Measurements from ENCODE around the gene COPRS.

COPRS gene

GRCh38 chr17:31900877-31901276, 41.8 kb upstream of the COPRS start:
- TF ChIP-seq POLR2A (IDR thresholded peaks at IDR 0.05; ENCODE audit: extremely low read depth, insufficient read length) (no peak), MYC (IDR thresholded peaks at IDR 0.05; ENCODE audit: low read depth, low read length) (no peak), CTCF (IDR thresholded peaks at IDR 0.05; ENCODE audit: low read depth, low read length) (no peak), MAX (IDR thresholded peaks at IDR 0.05; ENCODE audit: low read depth, low read length) (no peak)
- peak overlapping the region; percentile 95 for H3K4me3 ChIP-seq (ENCODE audit: low read depth, low read length)
- peak; percentile 34 for DNase-seq (ENCODE audit: low read depth)

- peak; percentile 71 for DNase-seq (ENCODE audit: low read depth)
- no peak overlapping the region for H3K4me3 ChIP-seq (ENCODE audit: low read depth, low read length)
- TF ChIP-seq MAX (IDR thresholded peaks at IDR 0.05; ENCODE audit: low read depth, low read length) (no peak), MYC (IDR thresholded peaks at IDR 0.05; ENCODE audit: low read depth, low read length) (no peak)
These were observed 29.1 kb upstream of the COPRS start for GRCh38 chr17:31888124-31888523.

- TF ChIP-seq POLR2A (IDR thresholded peaks at IDR 0.05; ENCODE audit: extremely low read depth, insufficient read length) (no peak), CTCF (IDR thresholded peaks at IDR 0.05; ENCODE audit: low read depth, low read length) (no peak), MAX (IDR thresholded peaks at IDR 0.05; ENCODE audit: low read depth, low read length) (no peak), MYC (IDR thresholded peaks at IDR 0.05; ENCODE audit: low read depth, low read length) (no peak)
- H3K4me3 ChIP-seq (ENCODE audit: low read depth, low read length): no peak overlapping the region
- peak; percentile 48 for DNase-seq (ENCODE audit: low read depth)
These were observed 23.5 kb upstream of the COPRS start for GRCh38 chr17:31882571-31882970.

- TF ChIP-seq CTCF (IDR thresholded peaks at IDR 0.05; ENCODE audit: low read depth, low read length): no peak
- TF ChIP-seq POLR2A (IDR thresholded peaks at IDR 0.05; ENCODE audit: extremely low read depth, insufficient read length): no peak
- no peak for TF ChIP-seq MAX (IDR thresholded peaks at IDR 0.05; ENCODE audit: low read depth, low read length)
- no peak for TF ChIP-seq MYC (IDR thresholded peaks at IDR 0.05; ENCODE audit: low read depth, low read length)
- H3K4me3 ChIP-seq (ENCODE audit: low read depth, low read length): no peak overlapping the region
- no peak for DNase-seq (ENCODE audit: low read depth)
These were observed 21.3 kb upstream of the COPRS start for GRCh38 chr17:31880311-31880710.

- no peak overlapping the region for H3K4me3 ChIP-seq (ENCODE audit: low read depth, low read length)
- TF ChIP-seq POLR2A (IDR thresholded peaks at IDR 0.05; ENCODE audit: extremely low read depth, insufficient read length) (no peak), MYC (IDR thresholded peaks at IDR 0.05; ENCODE audit: low read depth, low read length) (no peak), MAX (IDR thresholded peaks at IDR 0.05; ENCODE audit: low read depth, low read length) (no peak), CTCF (IDR thresholded peaks at IDR 0.05; ENCODE audit: low read depth, low read length) (no peak)
- no peak for DNase-seq (ENCODE audit: low read depth)
These were observed 19.6 kb upstream of the COPRS start for GRCh38 chr17:31878703-31879073.

GRCh38 chr17:31877911-31878702, 19.1 kb upstream of the COPRS start:
- H3K4me3 ChIP-seq (ENCODE audit: low read depth, low read length): no peak overlapping the region
- no peak for DNase-seq (ENCODE audit: low read depth)
- TF ChIP-seq MAX (IDR thresholded peaks at IDR 0.05; ENCODE audit: low read depth, low read length) (no peak), MYC (IDR thresholded peaks at IDR 0.05; ENCODE audit: low read depth, low read length) (no peak), CTCF (IDR thresholded peaks at IDR 0.05; ENCODE audit: low read depth, low read length) (no peak), POLR2A (IDR thresholded peaks at IDR 0.05; ENCODE audit: extremely low read depth, insufficient read length) (no peak)

All from NB4 (cell line).